BJ (cell line): ENCODE data around the gene SOX6. TPM values are rescaled to one million over a fixed set of nuclear protein-coding genes. Genes with fewer than 3 reads are reported as not detected.

ENCODE experiments used
- CTCF ChIA-PET: fragments of 350-600 bp; formaldehyde crosslinking; extraction: SDS; loops from one replicate; lab custom pipeline; 2021; ENCODE audit warnings: antibody characterized with exemption, inconsistent platforms; lab: Yijun Ruan, JAX
- POLR2A ChIA-PET: fragments of 300-600 bp; sonication (Branson Sonifier 250); formaldehyde crosslinking; extraction: SDS; loops from one replicate; lab custom pipeline; 2021; ENCODE audit warnings: antibody characterized with exemption; lab: Charles Lee
- DNase-seq: peaks from one replicate; pipeline ENCODE4 v3.0.0-alpha.2; 2011; ENCODE audit warnings: low read depth
- H3K27me3 ChIP-seq: 2 replicates; pipeline ENCODE4 v1.6.0; 2011; ENCODE audit warnings: low read length; ENCODE audit not compliant: control insufficient read depth, insufficient read depth
- H3K36me3 ChIP-seq: 2 replicates; pipeline ENCODE4 v1.5.1; 2011; ENCODE audit warnings: low read length; ENCODE audit not compliant: control insufficient read depth, insufficient read depth
- H3K4me3 ChIP-seq: 2 replicates; pipeline ENCODE4 v1.5.1; 2011; ENCODE audit warnings: low read depth, mild to moderate bottlenecking, control low read depth, low read length
- CTCF ChIP-seq: IDR thresholded peaks from 2 replicates; pipeline ENCODE4 v1.5.1; 2011; ENCODE audit warnings: low read depth, mild to moderate bottlenecking, control low read depth, inconsistent platforms, low read length, moderate library complexity; ENCODE audit not compliant: insufficient read depth
- polyA plus RNA-seq: library from polyadenylated mRNA; depleted of rRNA; stranded (reverse); fragments of >200 nt; gene quantifications from 2 replicates; pipeline ENCODE4 v1.2.3, GENCODE V29; 2011

SOX6 gene
- polyA plus RNA-seq, 1 experiment = 1.9 TPM

GRCh38 chr11:15947681-15948648 lies 408.4 kb downstream of the SOX6 start:
- Histone ChIP-seq H3K27me3 (no peaks in the 10 kb centered on the region), H3K36me3 (no peaks in the 10 kb centered on the region), H3K4me3 (no peak overlapping the region)
- ChIA-PET CTCF (interaction anchor here (1.2 kb wide), 1 partner anchor 11 kb away, joined by 3 read pairs; no protein-coding TSS in a partner anchor), POLR2A (no interaction called here)
- DNase-seq = no peak
- TF ChIP-seq CTCF = no peak

GRCh38 chr11:15945726-15946125 lies 410.6 kb downstream of the SOX6 start:
- ChIA-PET CTCF (interaction anchor here (0.9 kb wide), 1 partner anchor 8 kb away, joined by 3 read pairs; no protein-coding TSS in a partner anchor), POLR2A (no interaction called here)
- DNase-seq = no peak
- no peak for TF ChIP-seq CTCF
- Histone ChIP-seq H3K27me3 (no peaks in the 10 kb centered on the region), H3K36me3 (no peaks in the 10 kb centered on the region), H3K4me3 (no peak overlapping the region)

- POLR2A ChIA-PET = no interaction called here
- Histone ChIP-seq H3K4me3 (no peak overlapping the region), H3K36me3 (no peaks in the 10 kb centered on the region), H3K27me3 (no peaks in the 10 kb centered on the region)
- TF ChIP-seq CTCF = no peak
- no peak for DNase-seq
- CTCF ChIA-PET = interaction anchor here (1.3 kb wide), 1 partner anchor 11 kb away, joined by 3 read pairs; no protein-coding TSS in a partner anchor
Observed at GRCh38 chr11:15944460-15944859, 411.9 kb downstream of the SOX6 start.

- Histone ChIP-seq H3K4me3 (no peak overlapping the region), H3K36me3 (no peaks in the 10 kb centered on the region), H3K27me3 (no peaks in the 10 kb centered on the region)
- no peak for DNase-seq
- TF ChIP-seq CTCF = no peak
- CTCF ChIA-PET = interaction anchor here (1.1 to 1.6 kb wide), 3 partner anchors 11 to 670 kb away, joined by 3 to 5 read pairs (median 4); no protein-coding TSS in a partner anchor
- POLR2A ChIA-PET = no interaction called here
Observed at GRCh38 chr11:15943418-15944197, 412.7 kb downstream of the SOX6 start.
